ENCODE data around the gene ANXA2.

The ANXA2 gene

GRCh38 chr15:60379525-60380274 lies 18.1 kb downstream of the ANXA2 start:
- Histone ChIP-seq H3K27ac (ENCODE audit: low read depth, low read length) (no peak overlapping the region), H3K4me3 (ENCODE audit: low read depth in 1 of 2, low read length in 2 of 2) (peak overlapping the region in 1 of 2 donors; percentile 1), H3K9me3 (ENCODE audit: control insufficient read depth in 1 of 2, low read length in 2 of 2) (no peaks in the 10 kb centered on the region), H3K4me1 (ENCODE audit: control insufficient read depth in 1 of 2, insufficient read depth in 2 of 2, low read length in 2 of 2) (peaks cover 12 to 26% of the 10 kb centered on the region in 2 donors), H3K9ac (ENCODE audit: low read depth in 1 of 2, low read length in 2 of 2) (no peak overlapping the region), H3K27me3 (ENCODE audit: control insufficient read depth in 1 of 2, insufficient read depth in 2 of 2, low read length in 2 of 2) (no peaks in the 10 kb centered on the region), H3K36me3 (ENCODE audit: control insufficient read depth in 1 of 2, insufficient read depth in 2 of 2, low read length in 2 of 2) (peaks cover 61 to 80% of the 10 kb centered on the region in 2 donors)

DNA sequence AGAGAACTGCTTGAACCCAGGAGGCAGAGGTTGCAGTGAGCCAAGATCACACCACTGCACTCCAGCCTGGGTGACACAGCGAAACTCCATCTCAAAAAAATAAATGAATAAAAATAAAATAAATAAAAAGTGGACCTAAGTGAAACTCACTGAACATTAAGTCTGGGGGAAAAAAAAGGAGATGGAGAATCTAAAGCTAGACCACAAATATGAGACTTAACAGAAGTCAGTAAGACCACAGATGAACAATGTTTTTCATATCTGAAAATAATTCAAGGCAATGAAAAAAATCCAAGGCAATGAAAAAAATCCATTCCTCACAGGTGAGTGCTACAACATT lies 18.6 kb downstream of the ANXA2 start:
- Histone ChIP-seq H3K36me3 (ENCODE audit: control insufficient read depth in 1 of 2, insufficient read depth in 2 of 2, low read length in 2 of 2) (peaks cover 60 to 80% of the 10 kb centered on the region in 2 donors), H3K4me1 (ENCODE audit: control insufficient read depth in 1 of 2, insufficient read depth in 2 of 2, low read length in 2 of 2) (peaks cover 13 to 31% of the 10 kb centered on the region in 2 donors), H3K27ac (ENCODE audit: low read depth, low read length) (no peak overlapping the region)

GRCh38 chr15:60376677-60377095 lies 21.1 kb downstream of the ANXA2 start:
- Histone ChIP-seq H3K4me3 (ENCODE audit: low read depth in 1 of 2, low read length in 2 of 2) (no peak overlapping the region), H3K27ac (ENCODE audit: low read depth, low read length) (no peak overlapping the region), H3K27me3 (ENCODE audit: control insufficient read depth in 1 of 2, insufficient read depth in 2 of 2, low read length in 2 of 2) (no peaks in the 10 kb centered on the region), H3K9me3 (ENCODE audit: control insufficient read depth in 1 of 2, low read length in 2 of 2) (no peaks in the 10 kb centered on the region), H3K36me3 (ENCODE audit: control insufficient read depth in 1 of 2, insufficient read depth in 2 of 2, low read length in 2 of 2) (peaks cover 57 to 73% of the 10 kb centered on the region in 2 donors), H3K4me1 (ENCODE audit: control insufficient read depth in 1 of 2, insufficient read depth in 2 of 2, low read length in 2 of 2) (peaks cover 21 to 46% of the 10 kb centered on the region in 2 donors), H3K9ac (ENCODE audit: low read depth in 1 of 2, low read length in 2 of 2) (no peak overlapping the region)

More for the DNA sequence above, 18.6 kb downstream of the ANXA2 start:
- Histone ChIP-seq H3K9me3 (ENCODE audit: control insufficient read depth in 1 of 2, low read length in 2 of 2) (no peaks in the 10 kb centered on the region), H3K9ac (ENCODE audit: low read depth in 1 of 2, low read length in 2 of 2) (no peak overlapping the region), H3K4me3 (ENCODE audit: low read depth in 1 of 2, low read length in 2 of 2) (no peak overlapping the region), H3K27me3 (ENCODE audit: control insufficient read depth in 1 of 2, insufficient read depth in 2 of 2, low read length in 2 of 2) (no peaks in the 10 kb centered on the region)

DNA sequence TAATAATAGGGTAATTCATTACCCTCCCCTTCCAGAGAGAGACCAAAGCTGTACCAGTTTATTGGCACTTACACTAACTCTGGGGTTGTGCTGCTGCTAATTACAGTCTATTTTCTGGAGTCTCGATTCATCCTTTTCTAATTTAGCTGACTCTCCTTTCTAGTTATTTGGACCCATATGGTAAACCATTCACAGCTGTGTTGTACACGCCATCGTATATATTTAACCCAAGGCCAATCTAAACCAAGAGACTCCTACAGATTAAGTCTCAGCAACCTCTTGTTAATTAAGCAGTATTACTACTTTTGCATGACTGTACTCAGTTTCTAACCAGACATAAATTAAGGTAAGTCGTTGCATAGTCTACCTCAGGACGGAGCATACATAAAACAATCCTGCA lies 22.5 kb downstream of the ANXA2 start:
- Histone ChIP-seq H3K9me3 (ENCODE audit: control insufficient read depth in 1 of 2, low read length in 2 of 2) (no peaks in the 10 kb centered on the region), H3K27me3 (ENCODE audit: control insufficient read depth in 1 of 2, insufficient read depth in 2 of 2, low read length in 2 of 2) (no peaks in the 10 kb centered on the region), H3K4me1 (ENCODE audit: control insufficient read depth in 1 of 2, insufficient read depth in 2 of 2, low read length in 2 of 2) (peaks cover 30 to 58% of the 10 kb centered on the region in 2 donors), H3K27ac (ENCODE audit: low read depth, low read length) (no peak overlapping the region), H3K36me3 (ENCODE audit: control insufficient read depth in 1 of 2, insufficient read depth in 2 of 2, low read length in 2 of 2) (peaks cover 50 to 78% of the 10 kb centered on the region in 2 donors), H3K4me3 (ENCODE audit: low read depth in 1 of 2, low read length in 2 of 2) (no peak overlapping the region), H3K9ac (ENCODE audit: low read depth in 1 of 2, low read length in 2 of 2) (no peak overlapping the region)

- no peak overlapping the region for H3K9ac ChIP-seq (ENCODE audit: low read depth in 1 of 2, low read length in 2 of 2)
- H3K36me3 ChIP-seq (ENCODE audit: control insufficient read depth in 1 of 2, insufficient read depth in 2 of 2, low read length in 2 of 2): peaks cover 46 to 78% of the 10 kb centered on the region in 2 donors
- H3K27ac ChIP-seq (ENCODE audit: low read depth, low read length): no peak overlapping the region
- peaks cover 25 to 55% of the 10 kb centered on the region in 2 donors for H3K4me1 ChIP-seq (ENCODE audit: control insufficient read depth in 1 of 2, insufficient read depth in 2 of 2, low read length in 2 of 2)
- no peak overlapping the region for H3K4me3 ChIP-seq (ENCODE audit: low read depth in 1 of 2, low read length in 2 of 2)
- H3K27me3 ChIP-seq (ENCODE audit: control insufficient read depth in 1 of 2, insufficient read depth in 2 of 2, low read length in 2 of 2): no peaks in the 10 kb centered on the region
- H3K9me3 ChIP-seq (ENCODE audit: control insufficient read depth in 1 of 2, low read length in 2 of 2): no peaks in the 10 kb centered on the region
Measured at GRCh38 chr15:60374628-60375081, 23.1 kb downstream of the ANXA2 start.

- Histone ChIP-seq H3K36me3 (ENCODE audit: control insufficient read depth in 1 of 2, insufficient read depth in 2 of 2, low read length in 2 of 2) (peaks cover 42 to 79% of the 10 kb centered on the region in 2 donors), H3K4me1 (ENCODE audit: control insufficient read depth in 1 of 2, insufficient read depth in 2 of 2, low read length in 2 of 2) (peaks cover 25 to 51% of the 10 kb centered on the region in 2 donors), H3K4me3 (ENCODE audit: low read depth in 1 of 2, low read length in 2 of 2) (no peak overlapping the region), H3K9me3 (ENCODE audit: control insufficient read depth in 1 of 2, low read length in 2 of 2) (no peaks in the 10 kb centered on the region), H3K27me3 (ENCODE audit: control insufficient read depth in 1 of 2, insufficient read depth in 2 of 2, low read length in 2 of 2) (no peaks in the 10 kb centered on the region), H3K9ac (ENCODE audit: low read depth in 1 of 2, low read length in 2 of 2) (peak overlapping the region in 1 of 2 donors; percentile 8), H3K27ac (ENCODE audit: low read depth, low read length) (no peak overlapping the region)
Measured at GRCh38 chr15:60374209-60374608, 23.6 kb downstream of the ANXA2 start.

DNA sequence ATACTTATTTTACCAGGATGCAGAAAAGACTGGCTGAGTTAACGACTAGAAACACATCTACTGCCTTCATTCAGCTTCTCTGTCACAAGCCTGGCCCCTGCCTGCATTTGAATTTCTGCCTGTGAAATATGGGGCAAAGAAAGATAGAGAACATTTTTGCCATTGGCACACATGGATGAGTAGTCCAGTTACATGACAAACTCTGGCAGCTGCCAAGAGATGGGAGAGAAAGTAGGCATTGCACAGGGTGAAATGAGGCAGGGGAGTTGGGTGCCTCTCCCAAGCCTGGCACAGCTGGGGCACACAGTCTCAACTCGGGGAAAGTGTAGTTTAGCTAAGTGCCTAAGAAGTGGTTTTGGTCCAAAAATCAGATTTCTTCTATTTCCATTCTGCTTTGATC lies 24.0 kb downstream of the ANXA2 start:
- Histone ChIP-seq H3K27me3 (ENCODE audit: control insufficient read depth in 1 of 2, insufficient read depth in 2 of 2, low read length in 2 of 2) (no peaks in the 10 kb centered on the region), H3K27ac (ENCODE audit: low read depth, low read length) (no peak overlapping the region), H3K9ac (ENCODE audit: low read depth in 1 of 2, low read length in 2 of 2) (no peak overlapping the region), H3K4me3 (ENCODE audit: low read depth in 1 of 2, low read length in 2 of 2) (no peak overlapping the region), H3K4me1 (ENCODE audit: control insufficient read depth in 1 of 2, insufficient read depth in 2 of 2, low read length in 2 of 2) (peaks cover 25 to 50% of the 10 kb centered on the region in 2 donors), H3K36me3 (ENCODE audit: control insufficient read depth in 1 of 2, insufficient read depth in 2 of 2, low read length in 2 of 2) (peaks cover 44 to 82% of the 10 kb centered on the region in 2 donors), H3K9me3 (ENCODE audit: control insufficient read depth in 1 of 2, low read length in 2 of 2) (no peaks in the 10 kb centered on the region)

GRCh38 chr15:60373327-60373726 lies 24.5 kb downstream of the ANXA2 start:
- Histone ChIP-seq H3K9me3 (ENCODE audit: control insufficient read depth in 1 of 2, low read length in 2 of 2) (no peaks in the 10 kb centered on the region), H3K9ac (ENCODE audit: low read depth in 1 of 2, low read length in 2 of 2) (no peak overlapping the region), H3K4me1 (ENCODE audit: control insufficient read depth in 1 of 2, insufficient read depth in 2 of 2, low read length in 2 of 2) (peaks cover 25 to 50% of the 10 kb centered on the region in 2 donors), H3K27ac (ENCODE audit: low read depth, low read length) (no peak overlapping the region), H3K36me3 (ENCODE audit: control insufficient read depth in 1 of 2, insufficient read depth in 2 of 2, low read length in 2 of 2) (peaks cover 45 to 84% of the 10 kb centered on the region in 2 donors), H3K4me3 (ENCODE audit: low read depth in 1 of 2, low read length in 2 of 2) (no peak overlapping the region), H3K27me3 (ENCODE audit: control insufficient read depth in 1 of 2, insufficient read depth in 2 of 2, low read length in 2 of 2) (no peaks in the 10 kb centered on the region)

DNA sequence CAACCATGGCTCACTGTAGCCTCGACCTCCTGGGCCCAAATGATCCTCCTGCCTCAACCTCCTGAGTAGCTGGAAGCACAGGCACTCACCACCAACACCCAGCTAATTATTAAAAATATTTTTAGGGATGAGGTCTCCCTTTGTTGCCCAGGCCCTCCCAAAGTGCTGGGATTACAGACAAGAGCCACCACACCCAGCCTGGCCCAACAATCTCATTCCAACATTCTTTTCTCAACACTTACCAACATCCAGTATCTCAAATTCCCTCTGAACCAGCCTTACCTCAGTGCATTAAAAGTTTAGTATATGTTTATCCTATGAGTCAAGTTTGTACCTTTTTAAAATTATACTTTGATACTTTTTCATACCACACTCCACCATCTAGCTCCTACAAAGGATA lies 25.0 kb downstream of the ANXA2 start:
- Histone ChIP-seq H3K4me1 (ENCODE audit: control insufficient read depth in 1 of 2, insufficient read depth in 2 of 2, low read length in 2 of 2) (peaks cover 25 to 50% of the 10 kb centered on the region in 2 donors), H3K9me3 (ENCODE audit: control insufficient read depth in 1 of 2, low read length in 2 of 2) (no peaks in the 10 kb centered on the region), H3K36me3 (ENCODE audit: control insufficient read depth in 1 of 2, insufficient read depth in 2 of 2, low read length in 2 of 2) (peaks cover 42 to 80% of the 10 kb centered on the region in 2 donors), H3K27me3 (ENCODE audit: control insufficient read depth in 1 of 2, insufficient read depth in 2 of 2, low read length in 2 of 2) (no peaks in the 10 kb centered on the region), H3K27ac (ENCODE audit: low read depth, low read length) (no peak overlapping the region), H3K4me3 (ENCODE audit: low read depth in 1 of 2, low read length in 2 of 2) (no peak overlapping the region), H3K9ac (ENCODE audit: low read depth in 1 of 2, low read length in 2 of 2) (no peak overlapping the region)

- H3K9me3 ChIP-seq (ENCODE audit: control insufficient read depth in 1 of 2, low read length in 2 of 2): no peaks in the 10 kb centered on the region
- peaks cover 40 to 74% of the 10 kb centered on the region in 2 donors for H3K36me3 ChIP-seq (ENCODE audit: control insufficient read depth in 1 of 2, insufficient read depth in 2 of 2, low read length in 2 of 2)
- no peak overlapping the region for H3K4me3 ChIP-seq (ENCODE audit: low read depth in 1 of 2, low read length in 2 of 2)
- H3K4me1 ChIP-seq (ENCODE audit: control insufficient read depth in 1 of 2, insufficient read depth in 2 of 2, low read length in 2 of 2): peaks cover 25 to 50% of the 10 kb centered on the region in 2 donors
- no peaks in the 10 kb centered on the region for H3K27me3 ChIP-seq (ENCODE audit: control insufficient read depth in 1 of 2, insufficient read depth in 2 of 2, low read length in 2 of 2)
- no peak overlapping the region for H3K27ac ChIP-seq (ENCODE audit: low read depth, low read length)
- no peak overlapping the region for H3K9ac ChIP-seq (ENCODE audit: low read depth in 1 of 2, low read length in 2 of 2)
Measured at GRCh38 chr15:60372227-60372626, 25.6 kb downstream of the ANXA2 start.
